CD4-positive, alpha-beta T cell treated with Interleukin-6 at 100 ng/mL for 8 hours (primary cell): ENCODE data around the gene STK40.

Experiments
- DNase-seq: peaks from one replicate; pipeline ENCODE4 v3.0.0-alpha.2; 2020; ENCODE audit warnings: mixed read lengths, low spot score

STK40 gene

DNA sequence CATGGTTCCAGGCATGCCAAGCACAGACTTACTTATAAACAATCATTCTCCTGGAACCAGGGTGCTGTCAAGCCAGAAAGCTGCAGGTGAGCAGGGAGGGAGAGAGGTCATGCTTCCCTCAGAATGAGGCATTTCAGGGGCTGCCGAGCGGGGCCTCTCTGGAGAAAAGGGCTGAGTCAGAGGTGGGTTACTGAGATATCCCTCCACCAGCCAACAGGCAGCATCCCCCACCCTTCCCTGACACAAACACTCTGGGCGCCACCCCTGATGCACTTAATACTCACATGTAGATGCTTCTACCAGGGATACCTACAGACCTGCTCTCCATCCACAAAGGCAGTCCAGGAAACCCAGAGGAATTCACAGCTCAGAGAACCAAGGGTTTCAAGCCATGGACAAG is 13.1 kb downstream of the STK40 start:
- DNase-seq, result no peak

DNA sequence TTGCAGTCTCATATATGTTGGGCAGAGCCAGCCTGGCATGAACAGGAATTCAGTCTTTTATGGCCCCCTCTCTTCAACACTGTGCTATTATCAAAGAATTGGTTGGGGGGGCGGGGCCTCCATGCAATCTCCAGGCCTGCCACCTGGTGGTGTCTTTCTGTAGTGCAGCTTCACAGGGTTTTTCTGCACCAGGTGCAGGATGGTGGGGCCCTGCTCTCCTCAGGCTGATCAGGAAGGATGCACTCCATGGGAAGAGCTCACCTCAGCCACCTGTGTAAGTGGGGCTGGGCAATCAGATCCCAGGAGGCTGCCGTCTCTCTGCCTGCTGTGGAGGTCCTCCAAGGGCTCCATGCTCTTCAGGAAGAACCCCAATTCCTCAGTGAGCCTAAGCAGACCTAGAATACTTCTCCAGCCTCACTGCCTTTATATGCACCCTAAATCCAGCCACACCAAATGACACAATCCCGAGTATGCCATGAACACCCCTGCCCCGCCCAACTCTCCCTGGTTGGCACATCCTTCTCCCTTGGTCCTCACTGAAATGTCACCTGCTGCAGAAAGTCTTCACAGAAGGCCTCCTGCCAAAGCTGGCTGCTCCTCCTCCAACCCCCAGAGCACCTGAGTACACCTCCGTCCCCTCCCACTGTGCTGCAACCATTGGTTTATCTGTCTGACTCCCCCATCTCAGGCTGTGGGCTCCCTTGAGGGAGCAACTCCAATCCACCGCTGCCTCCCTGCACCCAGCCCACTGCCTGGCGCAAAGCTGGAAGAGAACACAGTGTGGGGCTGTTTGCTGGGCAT is 16.5 kb downstream of the STK40 start:
- peak; percentile 78 for DNase-seq

DNA sequence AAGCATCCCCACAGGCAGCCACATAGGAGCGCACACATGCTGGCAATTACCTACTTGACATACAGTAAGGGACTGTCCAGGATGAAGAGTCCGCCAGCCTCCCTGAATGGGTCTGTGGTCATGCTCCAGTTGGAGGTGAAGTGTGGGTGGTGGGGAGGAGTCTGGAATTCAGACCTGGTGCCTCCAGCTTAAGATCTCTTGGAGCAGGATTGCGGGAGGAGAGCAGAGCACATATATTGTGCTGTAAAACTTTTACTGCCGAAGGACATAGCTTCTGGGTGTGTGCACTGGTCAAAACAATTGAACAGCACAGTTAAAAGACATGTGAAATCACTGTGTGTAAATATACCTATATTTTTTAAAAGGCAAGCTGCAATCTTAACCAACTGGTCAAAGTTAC is 17.9 kb downstream of the STK40 start:
- DNase-seq, result no peak

DNA sequence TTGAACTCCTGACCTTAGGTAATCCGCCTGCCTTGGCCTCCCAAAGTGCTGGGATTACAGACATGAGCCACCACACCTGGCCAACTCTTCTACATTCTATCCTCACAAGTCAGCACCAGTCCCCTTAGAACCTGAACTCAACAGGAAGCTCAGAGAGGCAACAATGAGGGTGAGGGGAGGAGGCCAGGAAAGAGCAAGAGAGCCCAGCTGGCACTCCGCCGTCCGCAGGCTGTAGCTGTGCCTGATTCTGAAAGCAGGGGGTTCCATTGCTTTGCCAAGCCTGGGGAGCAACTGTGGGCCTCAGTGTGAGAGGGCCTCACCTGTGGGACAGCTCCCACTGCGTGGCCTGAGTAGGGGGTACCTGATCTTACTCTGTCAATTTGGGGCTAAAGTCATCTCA is 18.7 kb downstream of the STK40 start:
- DNase-seq, result peak; percentile 69

DNA sequence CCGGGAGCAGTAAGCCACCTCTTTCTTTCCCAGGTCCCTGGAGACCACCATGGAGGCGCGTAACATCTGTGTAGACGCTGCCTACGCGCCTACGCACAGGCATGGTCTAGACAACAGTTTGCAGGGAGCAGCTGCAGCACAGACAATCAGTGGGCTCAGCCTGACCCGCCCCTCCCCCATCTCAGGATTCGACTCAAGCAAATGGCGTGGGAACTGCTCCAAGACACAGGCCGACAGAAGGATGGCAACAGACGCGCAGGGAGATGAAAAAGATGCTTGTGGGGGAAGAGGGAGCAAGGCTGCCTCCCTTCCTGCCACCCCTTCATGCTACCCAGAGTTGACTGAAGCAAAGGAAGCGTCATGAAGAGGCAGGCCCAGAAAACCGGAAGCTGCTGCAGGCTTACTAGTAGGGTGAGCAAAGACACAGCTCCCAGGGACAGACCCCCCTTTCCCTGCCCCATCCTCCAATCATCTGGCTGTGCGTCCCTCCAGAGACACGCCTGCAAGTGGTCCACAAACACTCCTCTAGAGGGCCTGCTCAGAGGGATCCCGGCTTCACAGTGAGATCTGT is 19.5 kb downstream of the STK40 start:
- DNase-seq, result peak; percentile 75

DNA sequence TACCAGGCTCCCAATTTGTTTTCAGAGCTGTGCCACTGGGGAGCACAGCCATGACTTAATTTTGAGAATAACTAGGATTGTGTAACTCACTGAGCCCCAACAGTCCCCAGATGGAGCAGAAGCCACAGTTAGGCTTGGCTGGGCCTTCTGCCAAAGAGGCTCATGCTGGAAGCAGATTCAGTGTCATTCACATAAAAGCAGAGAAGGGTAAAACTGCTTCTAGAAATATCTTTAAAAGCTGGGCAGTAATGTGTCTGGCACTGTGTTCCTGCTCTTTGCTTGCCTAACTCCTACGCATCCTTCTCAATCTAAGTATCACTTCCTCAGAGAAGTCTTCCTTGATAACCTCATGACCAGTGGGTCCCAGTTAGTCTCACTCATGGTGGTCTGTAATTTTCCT is 20.3 kb downstream of the STK40 start:
- no peak for DNase-seq

DNA sequence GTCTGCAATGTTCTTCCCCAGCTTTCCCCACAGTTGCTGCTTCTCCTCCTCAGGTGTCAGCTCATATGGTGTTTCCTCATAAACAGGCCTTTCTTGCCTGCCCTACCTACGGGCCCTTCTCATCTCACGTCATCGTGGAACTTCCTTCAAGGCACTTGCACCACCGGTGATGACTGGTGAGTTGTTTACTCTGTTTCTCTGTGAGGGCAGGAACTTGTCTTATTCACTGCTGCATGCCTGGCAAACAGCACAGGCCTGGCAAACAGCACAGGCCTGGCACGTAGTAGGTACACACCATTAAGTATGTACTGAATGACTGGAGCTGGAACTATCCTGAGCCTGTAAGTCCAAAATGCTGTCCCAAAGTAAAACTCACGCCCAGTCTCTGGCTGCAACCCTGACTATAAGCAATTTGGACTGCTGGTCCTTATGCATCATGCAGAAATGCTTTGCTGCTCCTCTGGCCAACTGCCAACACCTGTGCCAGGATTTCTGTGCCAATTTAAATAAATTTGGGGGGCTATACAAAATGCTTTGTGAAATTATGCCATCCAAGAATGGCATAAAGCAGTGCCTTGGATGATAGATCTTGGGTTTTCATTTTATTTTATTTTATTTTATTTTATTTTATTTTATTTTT is 25.7 kb downstream of the STK40 start:
- DNase-seq, result peak; percentile 45

DNA sequence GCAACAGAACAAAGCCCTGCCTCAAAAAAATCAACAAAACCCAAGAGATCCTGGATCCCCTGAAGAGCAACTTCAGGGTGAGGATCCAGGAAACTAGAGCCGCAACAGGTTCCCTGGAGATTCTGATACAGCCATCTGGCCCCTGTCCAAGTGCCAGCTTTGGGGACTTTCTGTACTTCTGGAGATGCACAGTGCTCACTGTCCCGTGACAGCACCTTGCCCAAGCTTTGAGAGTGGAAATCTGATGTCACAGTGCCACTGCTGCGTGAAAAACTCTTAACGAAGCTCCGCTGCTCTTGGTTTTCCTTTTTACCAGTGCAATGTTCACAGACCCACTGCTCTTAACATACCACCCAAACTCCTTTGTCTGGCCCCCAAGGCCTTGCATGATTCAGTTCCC is 26.3 kb downstream of the STK40 start:
- no peak for DNase-seq

DNA sequence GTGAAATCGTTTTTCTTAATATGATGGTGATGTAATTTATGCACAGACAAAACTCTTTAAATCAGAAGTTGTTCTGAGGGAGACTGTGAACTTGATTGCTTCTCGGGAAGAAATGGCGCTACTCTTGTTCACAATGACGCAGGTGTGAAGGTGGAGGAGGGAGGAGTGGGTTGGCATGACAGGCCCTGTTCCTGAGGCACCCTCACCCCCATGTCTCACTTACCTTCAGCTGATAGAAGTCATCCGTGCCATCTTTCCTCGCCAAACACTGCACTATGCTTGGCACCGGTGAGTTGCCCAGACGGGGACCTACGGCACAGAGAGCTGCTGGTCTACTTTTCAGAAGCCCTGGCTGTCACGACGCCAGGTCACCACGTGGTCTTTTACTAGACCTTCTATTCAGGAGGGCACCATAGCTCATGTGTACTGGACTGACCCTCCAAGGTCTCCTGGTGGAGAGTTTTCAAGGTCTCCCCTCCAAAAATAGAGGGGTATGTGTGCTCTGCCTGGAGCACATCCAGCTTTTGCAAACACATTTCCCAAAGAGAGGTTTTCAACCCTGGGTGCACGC is 27.1 kb downstream of the STK40 start:
- DNase-seq, result no peak

DNA sequence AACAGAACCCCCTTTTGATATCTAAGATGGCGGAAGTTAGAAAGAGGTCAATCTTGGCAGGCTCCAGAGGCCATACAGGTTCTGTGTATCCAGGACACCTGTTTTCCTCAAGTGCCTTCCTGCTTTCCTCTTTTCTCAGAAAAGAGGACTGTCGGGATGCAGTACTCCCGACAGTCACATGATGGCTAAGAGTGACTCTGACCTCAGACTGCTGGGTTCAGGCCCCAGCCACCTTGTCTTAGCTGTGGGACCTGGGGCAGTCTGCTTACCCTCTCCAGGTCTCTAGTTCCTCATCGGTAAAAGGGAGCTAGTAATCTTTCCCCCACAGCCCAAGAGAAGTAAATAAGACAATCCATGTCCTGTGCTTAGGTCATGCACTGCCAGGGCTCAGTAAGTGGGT is 29.9 kb downstream of the STK40 start:
- no peak for DNase-seq

DNA sequence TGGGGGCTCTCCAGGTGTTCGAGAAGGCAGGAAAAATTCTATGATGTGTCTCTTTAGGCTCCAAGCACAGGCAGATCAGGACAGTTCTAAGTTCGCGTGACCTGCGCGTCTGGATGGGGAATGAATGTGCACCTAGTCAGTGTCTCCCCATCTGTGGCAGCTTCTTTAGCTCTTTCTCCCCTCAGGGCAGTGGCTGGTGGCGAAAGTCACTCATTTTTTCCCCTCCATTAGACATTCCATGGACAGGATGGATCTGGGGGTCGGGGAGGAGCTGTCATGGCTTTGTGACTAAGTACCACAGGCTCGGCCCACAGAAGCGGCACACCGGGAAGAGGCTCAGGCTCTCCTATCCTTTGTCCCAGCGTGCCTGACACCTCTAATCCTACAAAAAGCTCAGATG is 31.2 kb downstream of the STK40 start:
- no peak for DNase-seq

DNA sequence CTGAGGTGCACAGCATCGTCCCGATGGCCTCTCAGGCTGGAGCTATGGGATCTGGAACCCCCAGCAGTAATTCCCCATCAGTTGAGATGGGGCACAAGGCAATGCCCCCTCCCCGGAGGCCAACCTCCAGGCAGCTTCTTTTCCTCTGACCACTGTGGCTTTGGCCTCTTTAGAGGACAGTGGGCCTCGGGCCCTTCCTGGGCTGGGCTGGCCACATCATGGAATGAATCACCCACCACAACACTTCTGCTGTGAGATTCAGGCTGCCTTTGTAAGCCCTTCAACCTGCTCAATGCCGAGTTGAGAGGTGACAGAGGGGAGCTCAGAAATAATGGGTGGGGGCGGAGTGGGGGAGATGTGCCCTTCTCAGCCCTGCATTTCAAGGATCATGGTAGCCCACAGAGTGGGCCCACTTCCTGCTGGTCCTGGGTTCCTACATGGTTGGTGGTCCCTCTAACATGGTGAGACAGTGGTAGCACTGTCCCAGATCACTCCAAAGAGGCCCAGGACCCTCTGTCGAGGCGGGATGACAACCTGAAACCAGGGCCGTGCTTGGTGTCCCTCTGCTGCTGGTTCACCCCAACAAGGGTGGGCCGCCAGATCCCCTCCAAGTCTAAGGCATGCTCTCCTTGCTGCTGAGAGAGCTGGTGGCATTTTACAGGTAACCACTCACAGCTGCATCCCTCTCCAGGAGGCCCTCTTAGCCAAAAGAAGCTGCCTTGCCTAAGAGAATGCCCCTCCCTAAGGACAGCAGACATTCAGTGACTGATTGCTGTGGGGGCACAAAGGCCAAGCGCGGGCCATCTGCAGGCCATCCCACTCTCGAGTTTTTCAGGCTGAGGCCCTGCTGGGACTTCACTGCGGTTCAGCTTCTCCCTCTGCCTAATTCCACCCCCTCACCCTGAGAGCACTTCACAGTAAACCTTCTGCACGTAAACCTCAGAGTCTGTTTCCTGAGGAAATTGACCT is 32.5 kb downstream of the STK40 start:
- no peak for DNase-seq

DNA sequence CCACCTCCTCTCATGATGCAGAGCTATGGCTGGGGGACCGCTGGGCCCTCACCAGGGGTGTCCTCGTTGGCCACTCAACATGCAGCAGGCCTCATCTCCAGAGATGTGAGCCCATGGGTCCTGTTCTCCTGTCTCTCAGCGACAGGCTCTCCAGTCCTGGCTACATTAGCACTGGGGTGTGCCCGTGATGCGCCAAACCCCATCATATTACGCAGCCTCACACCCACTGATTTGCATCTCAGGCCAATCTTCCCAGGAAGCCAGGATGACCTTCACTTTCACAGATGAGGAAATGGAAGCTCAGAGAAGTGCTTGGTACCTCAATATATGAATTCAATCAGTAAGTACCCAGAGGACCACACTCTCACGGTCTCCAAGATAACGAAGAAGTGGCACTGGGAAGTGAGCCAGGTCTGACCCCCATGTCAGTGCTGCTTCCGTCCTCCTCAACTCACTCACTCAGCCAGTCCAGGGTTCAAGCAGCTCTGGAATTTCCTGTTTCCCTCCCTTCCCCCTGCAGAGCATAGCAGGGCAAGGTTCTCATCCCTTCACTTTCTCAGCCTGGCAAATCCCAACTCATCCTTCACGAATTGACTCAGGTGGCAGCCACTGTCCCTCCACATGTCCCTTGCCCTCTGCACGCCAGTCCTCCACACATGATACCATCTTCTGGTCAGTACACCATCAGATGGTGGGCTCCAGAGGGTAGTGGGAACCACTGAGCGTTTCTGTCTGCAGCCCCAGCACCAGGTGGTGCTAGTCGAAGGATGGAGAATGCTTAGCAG is 33.4 kb downstream of the STK40 start:
- DNase-seq, result no peak

DNA sequence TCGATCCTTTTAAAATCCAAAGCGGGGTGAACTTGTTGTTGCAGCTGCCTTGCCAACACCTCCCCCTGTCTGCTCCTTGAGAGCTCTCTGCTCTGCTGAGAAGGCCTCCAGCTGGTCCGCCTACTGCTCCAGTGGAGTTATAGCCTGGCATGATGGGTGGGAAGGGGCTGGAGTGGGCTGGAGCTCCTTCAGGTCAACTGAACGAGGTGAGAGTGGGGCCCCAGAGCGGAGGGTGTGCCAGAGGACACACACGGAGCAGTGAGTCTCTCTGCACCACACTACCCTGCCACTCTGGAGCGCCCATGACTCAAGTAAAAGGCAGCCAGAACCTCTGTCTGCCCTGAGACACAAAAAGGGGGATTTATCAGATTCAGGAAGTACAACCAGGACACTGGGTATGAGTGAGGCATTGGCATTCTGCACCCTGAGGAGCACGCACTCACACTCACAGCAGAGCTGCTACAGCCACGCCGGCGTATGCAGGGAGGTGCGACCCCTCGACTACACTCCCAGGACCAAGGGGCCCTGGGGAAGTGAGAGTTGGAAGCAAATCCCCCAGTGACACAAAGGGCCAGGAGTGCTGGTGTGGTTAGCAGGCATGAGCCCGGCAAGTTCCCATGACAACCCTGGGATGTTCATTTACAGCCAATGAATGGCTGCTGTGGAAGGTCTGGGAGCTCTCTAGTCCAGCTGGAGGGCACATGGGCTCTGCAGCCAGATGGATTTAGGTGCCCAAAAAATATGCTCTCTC is 34.3 kb downstream of the STK40 start:
- no peak for DNase-seq

DNA sequence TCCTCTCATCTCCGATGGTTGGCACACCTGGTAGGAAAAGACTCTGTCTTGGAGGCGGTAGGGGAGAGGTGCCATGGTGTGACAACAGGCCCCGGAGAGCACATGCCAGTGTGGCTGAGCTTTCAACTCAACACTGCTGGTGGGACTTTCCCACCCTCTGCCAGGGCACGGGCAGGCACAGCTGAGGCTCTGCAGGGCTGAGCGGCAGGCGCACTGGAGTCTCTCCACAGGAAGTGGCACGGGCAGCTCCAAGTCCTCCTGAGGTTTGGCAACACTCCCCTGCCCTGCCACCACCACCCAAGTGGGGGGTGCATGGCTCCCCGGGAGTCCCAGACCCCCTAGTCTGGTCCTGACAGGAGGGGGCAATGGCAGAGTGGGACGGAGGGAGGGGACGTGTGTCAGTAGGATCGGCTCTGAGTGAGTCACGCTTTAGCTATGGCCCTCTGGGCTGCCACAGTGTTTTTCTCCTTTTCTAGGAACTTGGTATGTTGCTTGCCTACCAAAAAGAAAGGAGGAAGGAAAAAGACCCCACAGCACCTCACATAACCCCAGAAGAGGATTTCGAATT is 35.0 kb downstream of the STK40 start:
- DNase-seq, result peak; percentile 57

DNA sequence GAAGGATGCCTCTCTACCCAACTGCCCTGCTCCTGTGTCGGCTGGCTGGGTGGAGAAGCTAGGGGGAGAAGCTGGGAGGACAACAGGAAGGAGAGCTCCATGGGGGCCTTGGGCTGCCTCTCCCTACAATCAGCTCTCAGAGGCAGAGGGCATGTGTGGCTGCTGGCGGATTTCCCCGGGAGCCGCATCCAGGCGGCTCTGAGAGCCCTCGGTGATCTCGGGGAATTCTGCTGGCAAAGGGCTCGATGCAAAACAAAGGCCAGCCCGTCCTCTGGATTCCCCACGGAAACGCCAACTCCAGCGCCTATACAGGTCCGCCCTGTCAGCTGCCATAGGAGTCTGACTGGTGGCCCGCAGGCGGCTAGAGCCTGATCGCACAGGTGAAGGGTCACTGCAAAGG is 35.9 kb downstream of the STK40 start:
- no peak for DNase-seq

DNA sequence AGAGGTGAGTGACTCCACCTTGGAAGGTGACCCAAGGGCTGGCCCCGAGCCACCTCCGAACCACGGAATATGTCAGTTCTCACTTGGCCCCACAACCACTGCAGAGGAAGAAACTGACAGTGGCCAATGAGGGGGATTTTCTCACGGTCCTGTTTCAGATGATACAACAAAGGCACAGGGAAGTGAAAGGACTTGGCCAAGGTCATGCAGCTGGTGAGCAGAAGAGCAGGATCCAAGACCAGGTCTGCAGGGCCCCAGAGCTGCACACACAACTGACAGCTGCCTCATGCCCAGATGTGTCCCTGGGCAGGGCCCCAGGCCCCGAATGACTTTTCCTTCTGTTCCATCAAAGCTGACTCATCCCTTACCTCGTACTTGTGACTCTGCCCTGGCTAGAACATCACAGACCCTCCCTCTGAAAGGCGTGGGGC is 36.5 kb downstream of the STK40 start:
- no peak for DNase-seq

DNA sequence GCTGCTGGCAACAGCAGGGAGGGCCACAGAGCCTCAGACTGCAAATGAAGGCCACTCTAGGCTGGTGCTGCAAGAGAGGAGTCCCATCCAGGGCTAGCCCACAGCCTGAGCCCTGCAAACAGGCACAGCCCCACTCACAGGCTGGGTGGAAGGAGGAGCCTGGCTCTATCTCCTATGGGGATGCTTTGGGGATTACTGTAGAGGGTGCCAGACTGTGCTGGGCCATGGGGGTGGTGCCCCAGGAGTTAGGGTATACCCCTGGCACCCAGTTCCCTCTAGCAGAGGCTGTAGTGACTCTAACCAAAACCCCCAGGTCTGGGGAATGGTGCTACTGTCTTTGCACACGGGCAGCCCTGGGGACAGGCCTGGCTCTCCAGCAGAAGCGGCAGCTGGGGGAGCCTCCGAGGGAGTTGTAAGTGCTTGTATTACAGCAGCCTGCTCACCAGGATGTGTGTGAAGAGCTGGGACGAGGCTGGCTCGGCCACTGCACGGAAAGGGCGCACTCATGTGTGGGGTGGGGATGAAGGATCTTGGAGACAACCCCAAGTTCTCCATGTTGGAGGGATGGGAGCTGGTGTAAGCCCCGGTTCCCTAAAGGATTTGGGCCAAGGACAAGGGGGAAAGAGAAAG is 38.9 kb downstream of the STK40 start:
- no peak for DNase-seq

DNA sequence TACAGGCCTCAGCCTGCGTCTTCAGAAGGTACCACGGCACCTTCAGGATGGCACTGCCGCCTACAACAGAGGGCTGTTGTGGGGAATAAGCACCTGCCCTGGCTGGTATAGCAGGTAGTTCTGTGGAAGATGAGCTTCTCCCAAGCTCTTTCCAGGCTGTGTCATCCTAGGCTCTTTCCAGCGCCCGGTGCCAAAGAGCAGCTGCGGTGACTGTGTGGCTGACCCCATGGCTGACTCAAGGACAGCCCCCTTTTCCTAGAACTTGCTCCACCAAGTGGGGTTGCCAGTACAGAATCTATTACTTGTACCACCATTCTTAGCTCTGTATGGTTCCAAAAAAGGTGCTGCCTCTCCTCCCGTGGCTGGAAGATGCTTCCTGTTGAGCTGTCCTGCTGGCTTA is 40.4 kb downstream of the STK40 start:
- DNase-seq, result no peak

DNA sequence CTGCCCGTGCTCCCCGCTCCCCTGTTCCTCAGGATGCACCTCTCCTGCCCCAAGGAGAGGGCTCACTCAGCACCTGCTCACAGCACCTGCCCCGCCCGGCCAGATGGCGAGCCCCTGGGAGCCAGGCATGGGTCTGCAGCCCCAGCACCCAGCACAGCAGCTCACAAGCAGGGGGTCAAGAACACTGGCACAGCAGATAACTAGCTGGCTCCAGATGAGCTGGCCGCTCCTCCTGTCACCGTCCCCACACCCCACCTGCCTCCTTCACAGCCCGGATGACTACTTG is 41.4 kb downstream of the STK40 start:
- no peak for DNase-seq
